Inflammatory macrophage treated with lipopolysaccharide for 4 hours (primary cell): Measurements from ENCODE around the gene PLXND1.

Source experiments
- DNase-seq: peaks from one replicate; pipeline ENCODE4 v3.0.0-alpha.2; 2020

PLXND1 gene

GRCh38 chr3:129581623-129582022 lies 24.9 kb downstream of the PLXND1 start:
- DNase-seq = no peak

DNA sequence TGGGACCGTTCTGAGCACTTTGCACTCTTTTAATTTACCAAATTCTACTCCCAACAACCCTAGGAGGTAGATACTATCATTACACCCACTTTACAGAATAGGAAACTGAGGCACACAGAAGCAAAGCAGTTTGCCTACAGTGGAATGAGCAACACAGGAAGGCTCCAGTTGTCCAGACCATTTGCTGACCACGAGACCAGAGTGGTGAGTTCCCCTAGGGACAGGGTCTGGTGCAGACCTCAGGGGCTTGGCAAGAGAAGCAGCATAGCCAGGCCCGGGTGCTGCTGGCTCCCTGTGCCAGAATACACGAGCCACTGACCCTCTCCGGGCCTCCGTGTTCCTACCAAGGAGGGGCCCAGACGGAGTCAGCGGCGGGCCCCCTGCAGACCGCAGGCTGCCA lies 26.5 kb downstream of the PLXND1 start:
- DNase-seq = no peak

DNA sequence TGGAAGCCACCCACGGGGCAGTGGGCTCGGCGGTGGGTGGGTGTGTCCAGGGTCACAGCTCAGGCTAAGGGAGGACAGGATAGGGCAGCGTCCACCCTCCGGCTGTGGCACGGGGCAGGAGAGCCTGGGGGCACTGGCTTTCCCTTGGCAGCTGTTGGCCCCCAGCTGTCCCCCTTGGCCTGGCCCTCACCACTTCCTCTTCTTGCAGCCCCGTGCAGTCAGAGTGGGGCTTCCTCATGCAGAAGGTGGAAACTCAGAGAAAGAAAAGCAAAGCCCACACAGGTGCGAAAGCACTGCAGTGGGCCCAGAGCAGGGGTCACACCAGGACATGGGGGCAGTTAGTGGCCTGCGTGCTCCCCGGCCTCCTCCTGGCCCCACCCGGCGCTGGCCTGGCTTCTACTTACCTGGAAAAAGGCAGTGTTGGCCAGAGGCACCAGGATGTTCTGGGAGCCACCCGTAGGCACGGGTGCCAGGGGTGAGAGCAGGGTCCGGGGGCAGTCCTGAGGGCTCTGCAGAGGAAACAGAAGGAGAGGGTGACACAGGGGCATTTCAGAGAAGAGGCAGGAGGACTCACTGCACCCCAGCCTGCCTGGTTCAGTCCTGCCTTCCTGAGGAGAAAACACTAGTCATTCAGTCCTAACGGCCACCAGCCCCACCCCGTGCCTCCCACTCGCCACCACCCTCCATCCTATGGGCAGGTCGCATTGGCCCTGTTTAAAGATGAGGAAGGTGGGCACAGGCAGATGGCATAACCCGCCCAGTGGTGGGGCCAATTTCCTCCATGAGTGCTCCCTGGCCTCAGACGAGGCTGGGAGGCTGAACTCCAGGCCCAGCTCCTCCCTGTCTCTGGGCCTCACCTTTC lies 28.3 kb downstream of the PLXND1 start:
- DNase-seq = peak; percentile 65

DNA sequence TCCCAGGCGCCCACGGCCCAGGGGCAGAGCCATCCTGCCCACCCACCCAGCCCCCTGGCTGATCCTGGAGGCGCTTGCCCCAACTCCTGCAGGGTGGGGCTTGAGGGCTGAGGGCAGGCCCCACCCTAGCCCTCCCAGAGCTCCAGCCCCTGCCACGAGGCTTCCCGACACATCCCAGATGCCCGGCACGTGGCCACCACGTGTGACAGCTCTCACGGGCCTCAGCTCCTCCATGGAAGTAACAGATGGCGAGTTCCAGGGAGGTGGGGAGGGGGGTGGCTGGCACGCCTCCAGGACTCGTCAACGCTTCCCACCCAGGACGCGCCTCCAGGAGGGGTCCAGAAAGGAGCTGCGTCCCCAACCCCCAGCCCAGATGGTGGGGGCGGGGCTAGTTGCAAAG lies 29.1 kb downstream of the PLXND1 start:
- no peak for DNase-seq

- DNase-seq = peak; percentile 27
These were observed 29.7 kb downstream of the PLXND1 start for GRCh38 chr3:129576514-129577352.

GRCh38 chr3:129575997-129576384 lies 30.5 kb downstream of the PLXND1 start:
- DNase-seq = no peak

DNA sequence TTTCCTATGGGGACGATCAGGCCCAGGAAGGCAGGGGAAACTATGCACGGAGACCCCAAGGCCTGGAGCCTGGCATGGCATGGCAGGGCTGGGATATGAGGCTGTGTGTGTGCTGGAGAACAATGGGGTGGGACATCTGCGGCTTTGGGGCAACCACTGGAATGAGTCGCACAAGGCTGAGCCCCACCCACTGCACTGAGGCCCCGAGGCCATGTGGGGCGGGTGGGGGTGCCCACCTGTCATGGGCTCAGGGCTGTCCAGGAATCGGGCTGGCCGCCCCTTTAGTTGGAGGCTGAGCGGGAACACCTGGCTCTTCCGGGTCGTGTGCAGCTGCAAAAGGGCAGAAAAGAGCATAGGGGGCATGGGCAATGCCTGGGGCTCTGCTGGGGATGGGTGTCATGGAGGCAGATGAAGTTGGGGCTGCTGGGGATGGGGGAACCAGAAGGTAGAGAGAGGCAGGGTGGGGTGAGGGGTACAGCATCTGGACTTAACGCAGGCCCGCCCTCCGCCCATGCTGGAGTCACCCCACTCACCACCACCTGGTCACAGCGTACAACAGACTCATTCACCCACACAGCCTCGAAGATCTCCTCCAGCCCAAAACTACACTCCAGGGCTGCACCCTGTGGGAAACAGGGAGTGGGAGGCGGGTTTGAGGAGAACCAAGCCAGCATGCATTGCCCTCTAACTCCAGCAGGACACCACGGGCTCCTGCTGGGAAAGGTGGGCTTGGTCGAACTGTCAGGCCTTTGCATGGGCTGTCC lies 31.1 kb downstream of the PLXND1 start:
- DNase-seq = no peak

- no peak for DNase-seq
These were observed 32.3 kb downstream of the PLXND1 start for GRCh38 chr3:129574206-129574605.

- no peak for DNase-seq
These were observed 33.0 kb downstream of the PLXND1 start for GRCh38 chr3:129573493-129573892.

GRCh38 chr3:129572603-129573002 lies 33.9 kb downstream of the PLXND1 start:
- DNase-seq = no peak

- DNase-seq = no peak
These were observed 34.6 kb downstream of the PLXND1 start for GRCh38 chr3:129571605-129572547.

GRCh38 chr3:129569856-129570255 lies 36.6 kb downstream of the PLXND1 start:
- no peak for DNase-seq

GRCh38 chr3:129567939-129568338 lies 38.5 kb downstream of the PLXND1 start:
- no peak for DNase-seq

DNA sequence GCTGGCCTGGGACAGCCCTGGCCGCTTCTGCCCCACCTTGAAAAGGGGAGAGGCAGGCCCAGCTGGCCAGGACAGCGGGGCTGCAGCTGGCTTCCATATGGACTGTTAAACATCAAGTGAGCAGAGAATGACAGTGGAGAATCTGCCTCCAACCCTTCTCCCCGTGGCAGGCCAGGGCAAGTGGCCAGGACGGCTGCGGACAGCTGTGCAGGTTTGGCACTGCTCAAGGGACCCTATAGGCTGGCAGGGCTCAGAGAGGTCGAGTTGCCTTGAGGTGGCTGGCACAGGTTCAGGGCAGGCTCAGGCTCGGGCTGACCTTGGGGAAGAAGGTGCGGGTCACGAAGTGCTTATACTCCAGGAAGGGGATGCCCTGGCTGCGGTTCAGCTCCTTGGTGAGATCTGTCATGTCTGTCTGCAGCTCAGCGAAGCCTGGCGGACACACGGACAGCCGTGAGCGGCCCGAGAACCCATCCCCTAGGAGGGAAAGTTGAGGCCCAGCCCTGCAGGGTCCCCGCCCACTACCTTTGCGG lies 39.2 kb downstream of the PLXND1 start:
- DNase-seq = no peak

- DNase-seq = no peak
These were observed 40.6 kb downstream of the PLXND1 start for GRCh38 chr3:129565902-129566301.

GRCh38 chr3:129564981-129565644 lies 41.4 kb downstream of the PLXND1 start:
- DNase-seq = no peak

- no peak for DNase-seq
These were observed 42.5 kb downstream of the PLXND1 start for GRCh38 chr3:129563850-129564535.

- no peak for DNase-seq
These were observed 43.1 kb downstream of the PLXND1 start for GRCh38 chr3:129563332-129563731.

- no peak for DNase-seq
These were observed 43.7 kb downstream of the PLXND1 start for GRCh38 chr3:129562803-129563202.

- DNase-seq = no peak
These were observed 44.7 kb downstream of the PLXND1 start for GRCh38 chr3:129561619-129562248.
